Mucosa of rectum (tissue), 2 donors: ENCODE data around the gene GPR152.

ENCODE experiments used
- H3K27ac ChIP-seq, 2 donors: one replicate each; pipeline ENCODE4 v1.7.0; 2013; ENCODE audit warnings: inconsistent platforms in 2 of 2, low read depth in 2 of 2, low read length in 2 of 2
- H3K27me3 ChIP-seq, 2 donors: one replicate each; pipeline ENCODE4 v1.7.0; 2013; ENCODE audit warnings: low read length in 2 of 2; ENCODE audit not compliant: control insufficient read depth in 2 of 2, insufficient read depth in 2 of 2
- H3K36me3 ChIP-seq, 2 donors: one replicate each; pipeline ENCODE4 v1.7.0; 2013; ENCODE audit warnings: low read length in 2 of 2; ENCODE audit not compliant: control insufficient read depth in 2 of 2, insufficient read depth in 2 of 2
- H3K4me1 ChIP-seq, 2 donors: one replicate each; pipeline ENCODE4 v1.7.0; 2013; ENCODE audit warnings: low read length in 2 of 2, mild to moderate bottlenecking in 1 of 2; ENCODE audit not compliant: control insufficient read depth in 2 of 2, insufficient read depth in 2 of 2
- H3K4me3 ChIP-seq, 2 donors: one replicate each; pipeline ENCODE4 v1.7.0; 2013; ENCODE audit warnings: low read length in 2 of 2
- H3K9ac ChIP-seq, 2 donors: one replicate each; pipeline ENCODE4 v1.7.0; 2013; ENCODE audit warnings: low read length in 2 of 2, low read depth in 1 of 2, mild to moderate bottlenecking in 1 of 2
- H3K9me3 ChIP-seq, 2 donors: one replicate each; pipeline ENCODE4 v1.7.0; 2013; ENCODE audit warnings: low read length in 2 of 2; ENCODE audit not compliant: control insufficient read depth in 2 of 2
- donor health status: healthy.
- donor health status: Normal muscosa, but diverticular disease.

The GPR152 gene, protein sequence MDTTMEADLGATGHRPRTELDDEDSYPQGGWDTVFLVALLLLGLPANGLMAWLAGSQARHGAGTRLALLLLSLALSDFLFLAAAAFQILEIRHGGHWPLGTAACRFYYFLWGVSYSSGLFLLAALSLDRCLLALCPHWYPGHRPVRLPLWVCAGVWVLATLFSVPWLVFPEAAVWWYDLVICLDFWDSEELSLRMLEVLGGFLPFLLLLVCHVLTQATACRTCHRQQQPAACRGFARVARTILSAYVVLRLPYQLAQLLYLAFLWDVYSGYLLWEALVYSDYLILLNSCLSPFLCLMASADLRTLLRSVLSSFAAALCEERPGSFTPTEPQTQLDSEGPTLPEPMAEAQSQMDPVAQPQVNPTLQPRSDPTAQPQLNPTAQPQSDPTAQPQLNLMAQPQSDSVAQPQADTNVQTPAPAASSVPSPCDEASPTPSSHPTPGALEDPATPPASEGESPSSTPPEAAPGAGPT

DNA sequence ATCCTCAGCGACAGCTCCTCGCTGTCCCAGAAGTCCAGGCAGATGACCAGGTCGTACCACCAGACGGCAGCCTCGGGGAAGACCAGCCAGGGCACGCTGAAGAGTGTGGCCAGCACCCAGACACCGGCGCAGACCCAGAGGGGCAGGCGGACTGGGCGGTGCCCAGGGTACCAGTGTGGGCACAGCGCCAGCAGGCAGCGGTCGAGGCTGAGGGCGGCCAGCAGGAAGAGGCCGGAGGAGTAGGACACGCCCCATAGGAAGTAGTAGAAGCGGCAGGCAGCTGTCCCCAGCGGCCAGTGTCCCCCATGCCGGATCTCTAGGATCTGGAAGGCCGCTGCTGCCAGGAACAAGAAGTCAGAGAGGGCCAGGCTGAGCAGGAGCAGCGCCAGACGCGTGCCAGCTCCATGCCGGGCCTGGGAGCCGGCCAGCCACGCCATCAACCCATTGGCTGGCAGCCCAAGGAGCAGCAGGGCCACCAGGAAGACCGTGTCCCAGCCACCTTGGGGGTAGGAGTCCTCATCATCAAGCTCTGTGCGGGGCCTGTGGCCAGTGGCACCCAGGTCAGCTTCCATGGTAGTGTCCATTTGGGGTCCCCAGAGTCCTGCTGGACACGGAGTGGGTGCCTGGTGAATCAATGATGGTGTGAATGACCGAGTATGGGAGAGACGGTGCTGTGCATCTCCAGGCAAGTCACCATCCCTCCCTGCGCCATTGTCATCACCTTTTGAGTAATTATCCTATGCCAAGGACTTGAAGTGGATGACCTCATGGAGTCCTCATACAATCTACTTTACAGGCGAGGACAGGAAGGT, at the start of gene GPR152:
TSS of gene GPR152 (minus strand) at position 589 of the 812 bp plus-strand sequence. CDS start at position 584, 5 bp downstream.
- no peaks in the 10 kb centered on the region for H3K36me3 ChIP-seq
- no peaks in the 10 kb centered on the region for H3K9me3 ChIP-seq
- H3K4me1 ChIP-seq, result no peaks in the 10 kb centered on the region
- H3K27ac ChIP-seq, result no peak within 1 kb of the TSS
- H3K27me3 ChIP-seq, result no peaks in the 10 kb centered on the region
- H3K9ac ChIP-seq, result no peak within 1 kb of the TSS
- H3K4me3 ChIP-seq, result no peak within 1 kb of the TSS

DNA sequence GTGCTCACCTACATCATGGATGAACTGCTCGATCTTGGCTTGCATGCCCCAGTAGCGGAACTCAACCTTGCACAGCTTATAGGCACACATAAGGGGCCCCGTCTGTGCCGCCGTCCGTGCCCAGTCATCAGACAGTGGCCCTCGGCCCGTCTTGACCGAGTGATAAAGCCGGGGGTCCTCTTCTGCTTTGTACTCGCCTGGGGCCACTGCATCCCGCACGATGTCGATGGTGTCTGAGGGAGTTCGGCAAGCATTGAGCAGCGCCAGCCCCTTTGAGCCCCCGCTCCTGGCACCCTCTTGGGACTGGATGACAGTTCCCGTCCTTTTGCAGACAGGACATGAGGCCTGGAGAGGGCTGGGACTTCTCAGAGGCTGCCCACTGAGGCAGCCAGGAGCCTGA, 49.3 kb upstream of the GPR152 start:
- Histone ChIP-seq H3K9ac (no peak overlapping the region), H3K4me3 (no peak overlapping the region), H3K9me3 (no peaks in the 10 kb centered on the region), H3K36me3 (peaks cover 24 to 35% of the 10 kb centered on the region in 2 donors), H3K27me3 (no peaks in the 10 kb centered on the region), H3K4me1 (peaks cover 19 to 22% of the 10 kb centered on the region in 2 donors), H3K27ac (no peak overlapping the region)

DNA sequence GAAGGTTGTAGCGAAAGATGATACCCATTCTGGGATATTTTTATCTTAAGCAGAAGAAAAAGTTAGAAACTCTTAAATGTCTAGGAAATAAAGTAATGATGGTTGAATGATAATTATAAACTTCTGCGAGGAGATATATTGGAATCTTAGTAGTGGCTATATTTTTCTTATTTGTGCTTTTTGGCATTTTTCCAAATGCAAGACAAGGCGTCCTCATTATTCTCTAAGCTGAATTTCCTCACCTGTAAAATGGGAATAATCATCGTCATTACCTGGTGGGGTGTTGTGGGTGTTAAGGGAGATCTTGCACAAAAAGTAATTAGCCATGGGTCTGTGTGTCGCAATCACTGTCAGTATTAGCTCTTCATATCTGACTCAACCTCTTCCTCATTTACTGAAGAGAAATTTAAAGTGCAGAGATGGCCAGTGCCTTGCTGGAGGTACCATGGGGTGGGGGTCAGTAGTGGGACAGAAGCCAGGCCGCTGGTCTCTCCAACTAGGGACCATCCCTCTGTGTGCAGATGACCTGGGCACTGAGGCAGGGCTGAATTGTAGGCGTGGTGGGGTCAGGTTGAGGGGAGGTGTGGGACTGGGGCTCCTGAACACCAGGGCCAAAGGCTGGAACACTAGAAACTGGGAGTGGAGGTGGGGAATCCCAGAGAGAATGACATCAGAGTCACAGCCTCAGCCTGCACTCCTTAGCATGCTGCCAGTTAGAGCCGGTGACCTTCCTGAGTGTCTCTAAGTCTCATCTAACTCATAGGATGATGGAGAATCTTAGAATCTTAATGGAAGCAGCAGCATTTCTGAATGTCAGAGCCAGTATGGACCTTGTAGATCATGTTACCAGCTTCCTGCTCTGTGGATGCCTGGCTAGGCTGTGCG, 48.5 kb upstream of the GPR152 start:
- Histone ChIP-seq H3K4me1 (peaks cover 11 to 14% of the 10 kb centered on the region in 2 donors), H3K27me3 (no peaks in the 10 kb centered on the region), H3K36me3 (peaks cover 28 to 36% of the 10 kb centered on the region in 2 donors), H3K9ac (no peak overlapping the region), H3K27ac (no peak overlapping the region), H3K9me3 (no peaks in the 10 kb centered on the region), H3K4me3 (no peak overlapping the region)

DNA sequence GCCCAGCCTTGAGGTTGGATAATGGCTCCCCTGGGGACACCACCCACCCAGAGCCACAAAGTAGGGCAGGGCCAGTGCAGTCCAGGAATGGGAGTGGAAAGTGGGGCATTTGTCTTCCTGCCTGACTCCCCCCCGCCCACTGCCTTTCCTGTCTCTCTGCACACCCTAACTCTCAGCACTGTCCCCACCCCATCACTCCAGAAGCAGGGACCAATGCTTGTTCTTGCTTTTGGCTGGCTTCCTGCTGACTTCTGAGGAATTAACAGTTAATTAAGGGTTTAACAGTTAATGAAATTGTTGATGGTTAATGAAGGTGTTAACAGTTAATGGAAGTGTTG, 47.9 kb upstream of the GPR152 start:
- H3K36me3 ChIP-seq, result peaks cover 33 to 41% of the 10 kb centered on the region in 2 donors
- peaks cover 5 to 10% of the 10 kb centered on the region in 2 donors for H3K4me1 ChIP-seq
- H3K9me3 ChIP-seq, result no peaks in the 10 kb centered on the region
- H3K4me3 ChIP-seq, result no peak overlapping the region
- H3K9ac ChIP-seq, result no peak overlapping the region
- H3K27me3 ChIP-seq, result no peaks in the 10 kb centered on the region
- no peak overlapping the region for H3K27ac ChIP-seq

DNA sequence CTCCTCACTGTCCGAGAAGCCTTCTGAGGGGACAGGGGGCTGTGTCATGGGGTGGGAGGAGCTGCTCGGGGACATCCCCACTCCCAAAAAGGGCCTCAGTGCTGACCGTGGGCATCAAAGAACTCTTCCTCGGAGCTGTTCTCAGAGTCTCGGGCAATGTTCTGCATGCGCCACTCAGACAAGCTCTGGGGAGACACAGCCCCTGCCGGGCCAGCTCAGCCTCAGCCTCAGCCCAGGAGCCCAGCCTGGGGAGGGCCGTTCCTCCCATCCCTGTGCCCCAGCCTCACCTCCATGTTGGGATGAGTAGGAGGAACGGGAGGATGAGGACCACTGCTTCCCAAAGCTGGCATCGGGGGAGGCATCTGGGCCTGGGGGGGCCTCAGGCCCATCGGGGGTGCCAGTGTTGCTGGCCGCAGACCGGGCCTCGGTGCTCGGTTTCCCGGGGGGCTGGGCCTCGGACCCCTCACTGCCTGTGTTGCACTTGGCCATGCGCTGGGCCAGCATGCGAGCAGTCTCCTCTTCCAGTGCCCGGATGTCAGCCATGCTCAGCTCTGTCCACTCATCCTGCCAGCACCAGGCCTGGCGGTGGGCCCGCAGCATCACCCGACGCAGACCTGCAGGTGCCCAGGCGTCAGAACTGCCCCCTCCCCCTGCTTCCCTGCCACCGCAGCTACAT, 47.4 kb upstream of the GPR152 start:
- H3K9ac ChIP-seq, result no peak overlapping the region
- H3K27ac ChIP-seq, result no peak overlapping the region
- no peaks in the 10 kb centered on the region for H3K27me3 ChIP-seq
- no peak overlapping the region for H3K4me3 ChIP-seq
- peaks cover 39 to 45% of the 10 kb centered on the region in 2 donors for H3K36me3 ChIP-seq
- no peaks in the 10 kb centered on the region for H3K9me3 ChIP-seq
- H3K4me1 ChIP-seq, result peaks cover 4 to 8% of the 10 kb centered on the region in 2 donors

DNA sequence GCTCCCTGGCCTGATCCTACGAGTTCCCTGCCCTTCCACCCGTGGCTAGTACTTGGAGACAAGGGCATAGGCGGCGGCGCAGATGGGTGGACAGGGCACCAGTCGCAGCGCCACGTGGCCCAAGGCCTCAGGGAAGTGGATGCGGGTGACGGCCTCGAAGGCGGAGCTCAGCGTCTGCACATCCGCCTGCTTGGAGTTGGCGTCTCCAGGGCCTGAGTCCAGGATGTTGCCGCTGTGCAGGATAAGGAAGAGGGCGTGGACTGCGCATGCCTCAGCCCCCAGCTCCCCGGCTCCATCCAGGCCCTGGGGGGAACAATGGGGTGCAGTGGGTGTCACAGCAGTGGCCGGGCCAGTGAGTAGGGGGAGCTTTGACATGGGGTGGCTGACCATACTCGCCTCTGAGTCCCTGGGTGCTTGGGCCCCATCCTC, 46.0 kb upstream of the GPR152 start:
- Histone ChIP-seq H3K9me3 (no peaks in the 10 kb centered on the region), H3K4me3 (no peak overlapping the region), H3K27ac (no peak overlapping the region), H3K36me3 (peaks cover 43 to 48% of the 10 kb centered on the region in 2 donors), H3K9ac (no peak overlapping the region), H3K27me3 (no peaks in the 10 kb centered on the region), H3K4me1 (peaks cover 0 to under 1% of the 10 kb centered on the region in 2 donors)

GRCh38 chr11:67497656-67498291, 45.2 kb upstream of the GPR152 start:
- H3K36me3 ChIP-seq, result peaks cover 48 to 52% of the 10 kb centered on the region in 2 donors

DNA sequence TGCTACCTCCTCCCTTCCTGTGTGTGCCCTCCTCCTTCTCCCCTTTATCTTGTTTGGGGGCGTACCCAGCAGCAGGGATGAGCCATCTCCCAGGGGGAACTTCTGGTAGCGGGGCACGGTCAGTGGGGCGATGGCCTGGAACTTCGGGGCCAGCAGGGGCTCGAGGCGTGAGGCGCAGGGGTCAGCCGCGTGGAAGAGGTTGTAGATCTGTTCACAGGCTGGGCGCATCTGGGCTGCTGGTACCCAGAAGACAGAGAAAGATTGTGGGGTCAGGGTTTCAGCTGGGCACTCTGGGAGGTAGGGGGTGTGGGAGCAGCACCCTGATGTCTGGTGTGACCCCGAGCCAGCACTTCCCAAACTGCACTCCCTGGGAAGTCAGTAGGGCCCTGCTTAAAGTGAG, 43.6 kb upstream of the GPR152 start:
- peaks cover 55 to 58% of the 10 kb centered on the region in 2 donors for H3K36me3 ChIP-seq
- H3K27me3 ChIP-seq, result no peaks in the 10 kb centered on the region
- no peaks in the 10 kb centered on the region for H3K9me3 ChIP-seq
- no peak overlapping the region for H3K27ac ChIP-seq
- H3K4me1 ChIP-seq, result no peaks in the 10 kb centered on the region
- no peak overlapping the region for H3K4me3 ChIP-seq
- H3K9ac ChIP-seq, result no peak overlapping the region

More at GRCh38 chr11:67497656-67498291, 45.2 kb upstream of the GPR152 start:
- H3K9me3 ChIP-seq, result no peaks in the 10 kb centered on the region
- no peak overlapping the region for H3K4me3 ChIP-seq
- H3K27ac ChIP-seq, result no peak overlapping the region
- H3K27me3 ChIP-seq, result no peaks in the 10 kb centered on the region
- H3K4me1 ChIP-seq, result no peaks in the 10 kb centered on the region
- no peak overlapping the region for H3K9ac ChIP-seq
